ENCODE results near the gene ACP3.
A peak's percentile ranks its signal among the peaks of the same experiment; 100 is the strongest.

The ACP3 gene

DNA sequence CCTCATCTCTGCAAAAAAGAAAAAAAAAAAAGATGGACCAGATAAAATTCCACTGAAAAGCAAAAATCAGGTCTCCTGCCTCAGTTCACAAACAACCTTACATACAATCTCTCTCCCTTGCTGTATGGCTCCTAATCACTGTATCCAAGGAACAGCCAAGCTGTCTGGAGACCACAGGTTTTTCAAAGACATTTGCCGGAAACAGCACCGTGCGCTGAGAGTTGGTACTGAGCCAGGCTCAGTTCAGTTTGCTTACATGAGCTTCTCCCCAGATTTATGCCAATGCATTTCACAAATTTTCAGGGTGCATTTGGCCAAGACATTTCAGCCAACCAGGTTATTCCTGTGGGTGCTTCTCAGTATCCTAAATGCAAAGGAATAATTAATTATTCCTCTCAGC lies 4.1 kb downstream of the ACP3 start:
- no peak for DNase-seq

DNA sequence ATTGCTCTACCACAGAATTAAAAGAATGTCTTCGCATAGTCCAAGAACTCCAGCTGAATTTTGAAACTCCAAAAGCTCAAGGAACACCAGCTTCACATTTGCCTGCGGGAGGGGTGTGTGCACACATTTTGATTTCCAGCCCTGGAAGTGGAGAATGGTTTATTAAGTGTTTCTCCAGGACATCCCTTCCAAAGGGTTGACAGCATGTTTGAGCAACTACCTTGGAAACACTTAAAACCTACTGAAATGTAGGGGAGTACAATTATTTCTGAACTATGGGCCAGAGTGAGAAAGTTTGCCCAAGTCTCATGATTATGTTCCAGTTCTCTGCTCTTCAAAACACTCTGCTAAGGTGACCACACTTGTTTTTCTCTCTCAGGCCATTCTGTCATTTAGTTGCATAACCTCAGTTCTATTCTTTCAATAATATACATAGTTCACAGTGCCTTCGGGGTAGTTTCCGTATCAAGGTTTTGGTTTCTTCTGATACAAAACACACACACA lies 7.9 kb downstream of the ACP3 start:
- DNase-seq, result no peak

DNA sequence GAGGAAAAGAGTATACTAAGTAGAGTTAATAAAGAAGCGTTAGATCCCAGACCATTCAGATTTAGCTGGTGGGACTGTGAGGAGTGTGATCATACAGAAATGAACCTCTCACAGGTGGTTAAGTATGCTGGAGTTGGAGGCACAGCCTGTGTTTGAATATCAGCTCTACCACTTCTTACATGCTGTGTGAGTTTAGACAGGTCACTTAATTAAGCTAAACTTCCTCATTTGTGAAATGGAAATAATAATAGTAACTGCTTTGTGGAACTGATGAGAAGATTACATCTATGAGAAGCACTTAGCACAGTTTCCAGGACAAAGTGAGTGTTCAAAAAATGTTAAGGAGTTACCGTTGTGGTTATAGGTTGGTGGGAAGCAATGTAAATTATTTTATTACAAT lies 8.4 kb downstream of the ACP3 start:
- no peak for DNase-seq

DNA sequence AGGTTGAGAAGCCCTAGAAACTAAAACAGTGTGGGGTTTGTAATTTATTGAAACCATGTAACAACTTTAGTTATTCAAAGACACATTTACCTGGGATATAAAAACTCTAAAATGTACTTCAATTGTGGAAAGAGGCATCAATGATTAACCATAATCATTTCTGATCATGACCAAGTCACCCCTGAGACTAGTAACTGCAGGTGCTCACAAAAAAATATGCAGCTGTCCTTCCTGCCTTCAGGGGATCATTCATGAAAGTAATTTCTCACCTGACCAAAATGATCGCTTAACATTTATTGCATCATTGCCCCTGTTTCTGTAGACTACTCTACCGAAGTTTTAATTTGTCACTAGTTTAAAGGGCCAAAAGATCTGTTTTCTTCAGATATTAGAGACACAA lies 9.0 kb downstream of the ACP3 start:
- no peak for DNase-seq

DNA sequence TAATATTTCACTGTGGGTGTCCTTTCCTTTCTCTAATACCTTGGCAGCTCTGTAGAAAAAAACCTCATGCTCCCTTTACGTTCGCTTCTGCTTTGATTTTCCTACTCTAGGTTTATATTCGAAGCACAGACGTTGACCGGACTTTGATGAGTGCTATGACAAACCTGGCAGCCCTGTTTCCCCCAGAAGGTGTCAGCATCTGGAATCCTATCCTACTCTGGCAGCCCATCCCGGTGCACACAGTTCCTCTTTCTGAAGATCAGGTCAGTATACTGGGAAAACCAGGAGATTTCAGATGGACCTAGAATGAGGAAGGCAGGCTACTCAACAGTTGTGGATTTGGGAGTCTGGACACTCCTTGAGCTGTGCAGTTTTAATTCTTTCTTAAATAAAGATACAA lies 14.9 kb downstream of the ACP3 start:
- no peak for DNase-seq

DNA sequence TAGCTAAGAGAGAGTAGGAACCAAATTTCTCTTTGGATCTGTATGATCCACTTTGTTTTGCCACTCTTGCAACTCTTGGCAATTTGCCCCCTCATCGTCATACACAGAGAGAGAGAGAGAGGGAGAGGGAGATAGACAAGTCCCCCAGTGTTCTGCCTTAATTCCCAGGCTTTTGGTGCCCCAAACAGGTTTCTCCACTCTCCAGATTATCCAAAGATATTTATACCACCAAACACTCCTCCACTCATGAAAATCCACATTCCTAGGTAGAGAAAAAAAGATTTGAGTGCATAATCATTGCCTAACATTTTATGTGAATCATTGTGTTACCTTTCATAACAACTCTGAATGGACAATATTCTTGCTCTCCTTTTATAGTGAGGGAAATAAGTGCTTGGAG lies 15.3 kb downstream of the ACP3 start:
- DNase-seq, result no peak

DNA sequence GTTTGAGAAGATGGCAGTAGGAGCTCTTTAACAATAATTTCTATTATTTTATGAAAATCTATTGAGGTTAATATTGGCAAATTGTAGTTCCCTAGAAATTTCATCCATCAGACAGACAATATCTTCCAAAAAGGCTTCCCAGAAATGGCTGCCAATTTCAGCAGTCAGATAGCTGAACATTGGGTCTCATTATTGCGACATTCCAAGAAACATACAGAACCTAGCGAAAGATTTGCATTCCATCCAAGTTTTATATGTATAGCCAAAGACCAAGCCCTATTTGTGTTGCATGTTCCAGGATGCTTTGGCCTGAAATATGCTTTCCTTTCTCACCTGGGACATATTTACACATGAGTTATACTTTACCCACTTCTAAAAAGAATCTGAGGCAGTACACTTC lies 24.5 kb downstream of the ACP3 start:
- no peak for DNase-seq

DNA sequence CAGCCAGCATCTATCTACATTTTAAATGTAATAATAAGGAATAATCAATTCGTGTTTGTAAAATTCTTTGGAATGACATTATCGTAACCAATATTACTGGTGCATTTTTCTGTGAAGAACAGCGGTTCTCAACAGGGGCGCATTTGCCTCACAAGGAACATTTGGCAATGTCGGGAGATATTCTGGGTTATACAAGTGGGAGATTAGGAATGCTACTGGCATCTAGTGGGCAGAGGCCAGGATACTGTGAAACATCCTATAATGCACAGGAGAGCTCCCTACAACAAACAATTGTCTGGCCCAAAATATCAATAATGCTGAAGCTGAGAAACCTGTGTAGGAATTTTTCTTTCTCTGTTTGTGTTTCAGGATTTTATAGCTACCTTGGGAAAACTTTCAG lies 25.0 kb downstream of the ACP3 start:
- DNase-seq, result no peak

DNA sequence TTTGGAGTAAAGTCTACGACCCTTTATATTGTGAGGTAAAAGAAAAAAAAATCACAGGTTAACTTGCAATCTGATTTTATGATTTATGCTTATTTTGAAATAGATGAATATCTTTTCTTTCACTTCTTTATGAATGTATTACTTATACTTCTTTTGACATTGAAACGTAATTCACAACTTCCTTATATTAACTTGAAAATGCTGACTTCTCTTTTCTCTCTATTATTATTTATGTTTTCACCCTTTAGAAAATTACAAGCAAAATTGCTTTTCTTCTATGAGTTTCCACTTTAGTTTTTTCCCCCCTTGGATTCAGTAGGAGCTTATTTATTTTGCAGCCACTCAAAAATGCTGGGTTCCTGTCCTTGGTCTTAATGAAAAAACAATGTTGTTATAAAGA lies 25.4 kb downstream of the ACP3 start:
- no peak for DNase-seq

DNA sequence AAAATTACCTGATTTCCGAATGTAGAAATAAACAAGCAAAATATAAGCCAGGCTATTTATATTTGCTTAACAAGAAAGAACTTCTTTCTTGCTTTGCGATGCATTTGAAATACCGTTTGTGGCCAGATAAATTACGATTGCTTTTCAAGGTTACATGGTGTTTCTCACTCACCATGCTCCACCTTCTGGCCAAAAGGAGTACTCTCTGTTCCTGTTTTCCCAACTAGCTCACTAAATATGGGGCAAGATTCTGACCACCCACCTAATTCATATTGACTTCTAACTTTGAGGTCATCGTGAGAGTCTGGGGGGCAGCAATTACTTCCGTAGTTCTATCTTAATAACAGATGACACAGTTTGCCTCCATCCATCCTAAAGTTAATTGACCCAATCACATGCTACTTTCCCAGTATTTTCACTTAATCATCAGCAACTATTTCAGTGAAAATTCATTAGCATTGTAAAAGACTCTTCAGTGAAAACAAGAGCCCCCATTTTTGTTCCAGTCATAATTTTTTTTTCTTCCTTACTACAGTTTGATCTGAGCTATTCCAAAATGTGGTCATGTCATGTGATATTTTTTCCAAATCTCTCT lies 25.9 kb downstream of the ACP3 start:
- DNase-seq, result peak; percentile 31

DNA sequence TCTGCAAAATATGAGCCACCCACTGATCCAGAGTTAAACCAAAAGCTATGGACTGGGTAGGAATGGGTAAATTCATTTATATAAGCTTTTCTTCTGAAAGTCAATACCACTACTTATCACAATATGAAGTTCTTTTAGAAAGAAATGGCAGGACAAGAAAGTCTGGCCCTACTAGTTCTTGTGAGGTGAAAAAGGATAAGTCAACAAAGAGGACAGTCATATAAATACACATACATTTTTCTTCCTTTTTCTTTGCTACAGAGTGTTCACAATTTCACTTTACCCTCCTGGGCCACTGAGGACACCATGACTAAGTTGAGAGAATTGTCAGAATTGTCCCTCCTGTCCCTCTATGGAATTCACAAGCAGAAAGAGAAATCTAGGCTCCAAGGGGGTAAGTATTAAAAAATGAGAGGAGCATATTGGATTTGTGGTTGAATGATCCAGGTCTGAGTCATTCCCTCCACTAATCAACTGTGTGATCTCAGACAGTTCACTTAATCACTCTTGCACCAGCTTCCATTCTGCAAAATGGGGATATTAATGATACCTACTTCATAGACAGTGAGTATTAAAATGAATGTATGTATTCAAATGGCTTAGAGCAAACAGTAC lies 27.6 kb downstream of the ACP3 start:
- no peak for DNase-seq

DNA sequence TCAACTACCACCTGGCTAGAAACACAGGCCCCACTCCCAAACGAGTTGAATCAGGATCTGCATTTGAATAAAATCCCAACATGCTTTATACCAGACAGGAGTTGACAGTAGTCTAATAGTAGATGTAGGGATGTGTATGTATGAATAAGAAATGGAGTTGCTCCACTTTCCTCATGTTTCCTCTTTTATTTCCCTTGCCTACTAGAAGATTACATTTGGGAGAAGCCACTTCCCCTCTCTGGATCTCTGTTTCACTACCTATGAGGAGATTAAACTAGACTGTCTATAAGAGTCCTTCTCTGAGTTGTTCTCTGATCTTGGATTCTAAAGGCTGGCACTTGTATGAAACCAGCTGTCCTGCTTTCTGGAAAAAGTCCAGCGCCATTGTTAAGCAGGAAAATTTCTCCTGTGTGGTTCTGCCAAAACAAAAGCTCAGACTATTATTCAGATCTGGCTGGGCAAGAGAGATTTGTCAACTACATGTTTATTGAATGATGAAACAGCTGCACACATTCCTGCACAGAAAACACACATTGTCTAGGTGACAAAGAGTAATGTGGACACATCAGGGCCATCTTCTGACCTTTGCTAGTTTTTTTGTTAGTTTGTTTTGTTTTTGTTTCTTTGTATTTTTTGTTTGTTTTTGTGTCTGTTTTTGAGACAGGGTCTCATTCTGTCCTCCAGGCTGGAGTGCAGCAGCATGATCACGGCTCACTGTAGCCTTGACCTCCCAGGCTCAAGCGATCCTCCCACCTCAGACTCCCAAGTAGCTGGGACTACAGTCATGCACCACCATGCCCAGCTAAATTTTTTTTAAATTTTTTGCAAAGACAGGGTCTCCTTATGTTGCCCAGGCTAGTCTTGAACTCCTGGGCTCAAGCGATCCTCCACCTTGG lies 29.9 kb downstream of the ACP3 start:
- DNase-seq, result no peak

DNA sequence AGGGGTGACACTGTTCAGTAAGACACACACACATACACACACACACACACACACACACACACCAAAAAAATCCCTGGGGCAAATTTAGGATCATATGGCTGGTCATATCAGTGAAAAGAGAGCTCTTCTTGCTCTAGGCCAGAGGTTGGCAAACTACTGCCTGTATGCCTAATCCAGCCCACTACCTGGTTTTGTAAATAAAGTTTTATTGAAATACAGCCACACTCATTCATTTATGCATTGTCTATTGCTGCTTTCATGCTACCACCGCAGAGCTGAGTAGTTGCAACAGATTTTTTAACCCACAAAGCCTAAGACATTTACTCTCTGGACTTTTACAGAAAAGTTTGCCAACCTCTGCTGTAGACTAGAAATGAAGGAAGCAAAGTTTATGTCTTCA lies 30.6 kb downstream of the ACP3 start:
- DNase-seq, result no peak

DNA sequence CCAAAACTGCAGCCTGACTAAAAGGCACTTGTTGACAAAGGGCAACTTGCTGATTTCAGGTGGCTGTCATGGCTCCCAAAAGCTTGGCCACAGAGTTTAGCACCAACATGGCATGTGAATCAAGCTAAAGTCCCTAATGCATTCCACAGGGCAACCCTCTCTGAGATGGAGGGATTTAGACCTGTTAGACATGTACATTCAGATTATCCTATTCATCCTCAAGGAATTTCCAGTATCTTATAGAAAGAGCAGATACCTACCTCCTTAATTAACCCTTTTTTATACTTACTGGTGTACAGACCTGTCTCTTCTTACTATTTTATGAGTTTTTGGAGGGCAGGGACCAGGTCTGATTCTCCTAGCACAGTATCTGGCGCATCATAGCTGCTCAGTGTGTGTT lies 31.3 kb downstream of the ACP3 start:
- DNase-seq, result no peak

DNA sequence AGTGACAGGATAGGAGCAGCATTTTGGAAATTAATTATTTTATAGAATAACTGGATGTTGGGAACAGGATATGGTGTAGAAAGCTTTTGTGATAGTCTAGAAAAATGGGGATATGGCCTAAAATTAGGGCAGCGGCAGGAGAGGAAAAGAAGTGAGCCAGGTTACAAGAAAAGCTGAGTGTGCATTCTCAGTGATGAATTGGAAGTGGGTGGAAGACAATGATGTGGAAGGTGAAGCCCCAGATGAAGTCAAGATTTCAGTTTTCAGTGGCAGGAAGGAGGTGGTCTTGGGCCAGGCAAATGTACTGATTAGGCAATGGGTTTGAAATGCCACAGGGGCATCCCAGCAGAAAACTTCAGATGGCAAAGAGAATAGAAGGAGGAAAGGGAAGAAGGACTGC lies 33.6 kb downstream of the ACP3 start:
- no peak for DNase-seq

DNA sequence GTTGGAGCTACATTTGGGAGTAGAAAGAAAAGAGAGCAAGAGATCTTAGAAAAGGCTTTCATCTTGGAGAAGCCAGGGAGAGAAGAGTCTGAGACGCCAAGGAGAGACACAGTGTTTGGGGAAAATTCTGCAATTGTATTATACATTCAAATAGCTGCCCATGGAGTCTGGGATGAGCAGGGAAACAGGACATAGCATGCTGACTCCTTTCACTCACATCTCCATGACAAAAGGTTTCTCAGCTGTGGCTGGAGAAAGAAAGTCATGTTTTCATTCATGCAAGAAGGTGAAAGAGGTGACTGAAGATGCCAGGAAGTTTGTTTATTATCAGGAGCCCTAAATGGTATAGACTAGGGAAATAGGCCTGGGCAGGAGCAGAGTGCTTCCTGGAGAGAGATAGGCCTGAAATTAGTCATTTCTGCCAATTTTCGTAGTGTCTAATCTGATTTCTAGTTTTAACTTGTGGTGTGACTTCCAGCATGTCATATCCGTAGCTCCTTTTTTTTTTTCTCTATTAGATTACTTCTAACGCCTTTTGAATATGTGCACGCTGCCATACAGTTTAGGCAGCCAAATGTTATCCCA lies 34.1 kb downstream of the ACP3 start:
- no peak for DNase-seq

DNA sequence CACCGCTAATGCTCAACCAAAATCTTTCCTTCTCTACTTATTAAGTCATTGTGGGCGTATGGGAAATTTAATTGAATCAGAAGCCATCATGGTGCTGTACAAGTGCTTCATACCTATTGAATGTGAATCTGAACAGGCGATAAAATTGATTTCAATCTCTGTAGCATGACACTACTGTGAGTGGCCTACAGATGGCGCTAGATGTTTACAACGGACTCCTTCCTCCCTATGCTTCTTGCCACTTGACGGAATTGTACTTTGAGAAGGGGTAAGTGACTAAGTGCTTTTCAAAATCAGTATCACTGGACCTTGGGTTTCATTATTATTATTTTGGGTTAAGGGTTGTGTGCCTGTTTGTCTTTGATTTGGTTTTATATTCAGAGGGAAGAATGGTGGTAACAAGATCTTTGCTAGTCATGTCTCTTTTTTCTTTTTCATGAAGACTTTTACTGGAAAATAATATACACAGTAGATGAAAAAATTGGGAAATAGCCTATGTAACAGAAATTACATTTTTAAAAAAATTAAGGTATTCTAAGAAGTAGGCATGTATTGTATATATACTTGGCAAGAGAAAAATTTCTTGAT lies 35.4 kb downstream of the ACP3 start:
- peak; percentile 18 for DNase-seq

DNA sequence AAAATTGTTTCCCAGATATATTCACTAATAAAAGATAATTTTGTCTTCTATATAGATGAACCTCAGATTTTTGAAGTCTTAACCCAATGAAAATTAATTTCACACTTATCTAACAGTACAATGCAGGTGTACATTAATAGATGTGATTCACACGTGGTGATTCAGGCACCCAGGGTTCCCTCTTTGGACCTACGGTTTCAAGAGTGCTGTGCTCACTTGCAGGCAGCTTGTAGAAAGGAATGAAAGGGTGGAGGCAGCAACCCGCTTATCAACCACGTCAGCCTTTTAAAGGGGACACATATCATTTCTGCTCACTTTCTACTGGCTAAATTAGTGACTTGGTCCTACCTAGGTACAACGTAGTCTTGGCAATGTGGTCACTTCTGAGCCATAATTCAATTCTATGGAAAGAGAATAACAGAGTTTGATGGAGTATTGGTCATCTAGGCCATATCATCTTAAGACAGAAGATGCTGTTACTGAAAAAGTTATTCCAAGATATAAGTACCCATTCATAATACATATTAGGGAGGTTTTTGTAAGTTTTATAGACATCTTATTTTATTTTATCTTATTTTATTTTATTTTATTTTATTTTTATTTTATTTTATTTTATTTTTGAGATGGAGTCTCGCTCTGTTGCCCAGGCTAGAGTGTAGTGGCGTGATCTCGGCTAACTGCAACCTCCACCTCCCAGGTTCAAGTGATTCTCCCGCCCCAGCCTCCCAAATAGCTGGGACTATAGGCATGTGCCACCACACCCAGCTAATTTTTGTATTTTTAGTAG lies 37.9 kb downstream of the ACP3 start:
- no peak for DNase-seq

DNA sequence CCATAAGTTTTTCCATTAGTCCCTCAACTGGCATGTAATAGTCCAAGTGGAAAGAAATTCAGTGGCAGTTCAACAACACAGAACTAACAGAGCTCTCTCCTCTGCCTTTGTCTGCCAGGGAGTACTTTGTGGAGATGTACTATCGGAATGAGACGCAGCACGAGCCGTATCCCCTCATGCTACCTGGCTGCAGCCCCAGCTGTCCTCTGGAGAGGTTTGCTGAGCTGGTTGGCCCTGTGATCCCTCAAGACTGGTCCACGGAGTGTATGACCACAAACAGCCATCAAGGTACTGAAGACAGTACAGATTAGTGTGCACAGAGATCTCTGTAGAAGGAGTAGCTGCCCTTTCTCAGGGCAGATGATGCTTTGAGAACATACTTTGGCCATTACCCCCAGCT lies 39.4 kb downstream of the ACP3 start:
- no peak for DNase-seq

DNA sequence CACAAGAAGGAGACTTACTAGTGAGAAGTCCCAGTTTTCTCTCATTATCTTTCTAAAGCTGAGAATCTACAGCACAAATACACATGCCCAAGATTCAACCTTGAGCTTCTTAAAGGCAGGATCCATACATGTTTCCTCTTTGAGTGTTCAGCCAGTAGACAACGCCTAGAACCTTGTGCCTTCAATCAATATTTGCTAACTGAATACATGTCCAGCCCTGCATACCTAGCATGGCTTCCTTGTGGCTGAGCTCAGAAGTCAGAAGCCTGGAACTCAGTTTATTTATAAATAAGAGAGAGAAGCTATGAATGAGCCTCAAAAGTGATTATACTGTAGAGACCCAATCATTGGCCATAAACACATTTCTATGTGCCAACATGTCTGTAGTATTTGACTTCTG lies 43.5 kb downstream of the ACP3 start:
- DNase-seq, result no peak

DNA sequence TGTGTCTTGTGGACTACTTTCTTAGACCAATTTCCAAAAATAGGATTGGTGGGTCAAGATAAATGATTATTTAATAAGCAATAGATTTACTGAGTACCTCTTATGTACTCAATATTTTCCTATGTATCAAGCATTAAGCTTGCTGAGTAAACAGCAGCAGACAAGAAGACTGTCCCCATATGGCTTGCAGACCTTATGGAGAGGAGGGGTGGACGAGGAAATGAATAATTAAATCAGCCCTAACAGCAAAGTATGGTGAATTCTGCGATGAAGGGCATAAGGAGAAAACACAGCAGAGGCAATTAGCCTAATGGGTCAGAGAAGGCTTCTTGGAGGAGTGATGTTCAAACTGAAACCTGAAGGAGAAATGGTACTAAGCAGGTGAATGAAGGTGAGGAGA lies 45.1 kb downstream of the ACP3 start:
- DNase-seq, result no peak

DNA sequence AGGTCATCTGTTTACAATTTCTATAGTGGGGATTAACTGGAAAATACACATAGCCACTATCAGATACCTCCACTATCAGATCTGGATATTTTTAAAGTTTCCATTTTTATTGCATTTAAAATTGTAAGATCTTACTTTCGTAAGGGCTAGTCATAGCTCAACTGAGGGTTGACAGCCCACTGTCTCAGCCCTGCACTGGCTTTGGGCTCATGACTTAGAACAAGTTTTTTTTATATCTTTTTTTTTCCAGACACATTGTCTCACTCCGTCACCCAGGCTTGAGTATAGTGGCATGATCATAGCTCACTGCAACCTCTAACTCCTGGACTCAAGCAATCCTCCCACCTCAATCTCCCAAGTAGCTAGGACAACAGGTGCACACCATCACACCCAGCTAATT lies 51.3 kb downstream of the ACP3 start:
- DNase-seq, result no peak

DNA sequence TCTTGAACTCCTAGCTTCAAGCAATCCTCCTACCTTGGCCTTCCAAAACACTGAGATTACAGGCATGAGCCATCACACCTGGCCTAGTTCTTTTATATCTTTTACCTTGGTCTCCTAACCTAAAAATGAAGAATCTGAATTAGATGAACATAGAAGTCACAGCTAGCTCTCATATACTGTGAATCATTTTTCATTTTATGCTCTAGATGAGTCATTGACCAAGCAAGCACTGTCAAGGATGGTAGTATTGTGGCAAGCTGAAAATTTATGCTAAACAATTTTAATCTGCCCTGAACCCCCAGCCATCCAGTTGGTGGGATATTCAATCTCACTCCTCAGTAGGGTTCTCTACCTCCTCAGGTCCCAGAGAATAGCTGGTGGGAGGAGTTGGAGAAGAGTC lies 51.8 kb downstream of the ACP3 start:
- DNase-seq, result no peak
